HG03280 (cell line): ENCODE measurements around the gene CFAP91.

Experiments used
- ATAC-seq: cut with Tn5 transposase; IDR thresholded peaks from one replicate; pipeline ENCODE4 v1.9.1; 2021; ENCODE audit warnings: mild to moderate bottlenecking, moderate library complexity; ENCODE audit not compliant: unreplicated experiment

Gene CFAP91

GRCh38 chr3:119702530-119703527, at the start of gene CFAP91:
TSS of gene CFAP91 (plus strand) at chr3:119703022. CDS start at chr3:119703099, 77 bp downstream.
- peak; percentile 93 for ATAC-seq

GRCh38 chr3:119653876-119654275, 48.9 kb upstream of the CFAP91 start:
- ATAC-seq: no peak

- peak; percentile 42 for ATAC-seq
Measured at GRCh38 chr3:119657887-119658702, 44.7 kb upstream of the CFAP91 start.

GRCh38 chr3:119658994-119659393, 43.8 kb upstream of the CFAP91 start:
- ATAC-seq: no peak

GRCh38 chr3:119659606-119660291, 43.1 kb upstream of the CFAP91 start:
- ATAC-seq: no peak

GRCh38 chr3:119660474-119661440, 42.1 kb upstream of the CFAP91 start, which contains the start of gene POPDC2:
TSS of gene POPDC2 (minus strand) at chr3:119660589. CDS start at chr3:119660423, 166 bp downstream.
- ATAC-seq: no peak

GRCh38 chr3:119662604-119663373, 40.0 kb upstream of the CFAP91 start:
- no peak for ATAC-seq

GRCh38 chr3:119663885-119664284, 38.9 kb upstream of the CFAP91 start:
- no peak for ATAC-seq

- ATAC-seq: no peak
Measured at GRCh38 chr3:119664370-119664769, 38.5 kb upstream of the CFAP91 start.

- ATAC-seq: no peak
Measured at GRCh38 chr3:119664850-119665379, 37.9 kb upstream of the CFAP91 start.

- ATAC-seq: no peak
Measured at GRCh38 chr3:119665954-119666559, 36.8 kb upstream of the CFAP91 start.

GRCh38 chr3:119669906-119670570, 32.8 kb upstream of the CFAP91 start:
- no peak for ATAC-seq

GRCh38 chr3:119672776-119673175, 30.0 kb upstream of the CFAP91 start:
- no peak for ATAC-seq

GRCh38 chr3:119673875-119674274, 28.9 kb upstream of the CFAP91 start:
- ATAC-seq: no peak

GRCh38 chr3:119675188-119675874, 27.5 kb upstream of the CFAP91 start:
- no peak for ATAC-seq

- ATAC-seq: no peak
Measured at GRCh38 chr3:119676020-119676419, 26.8 kb upstream of the CFAP91 start.
